Stimulated activated CD4-positive, alpha-beta T cell treated with anti-CD3 and anti-CD28 coated beads, Interleukin-12 subunit alpha, Interleukin-12 subunit beta, amount 100 ng/mL, for 24 hours (primary cell): ENCODE measurements around the gene NBEA.
"Not testable (repeated sequence)": the region's sequence is repeated elsewhere in the genome, so short reads cannot be mapped to it uniquely, and the experiment has no call there.

Experiments used
- DNase-seq, 2 experiments: peaks; one replicate each; pipeline ENCODE4 v3.0.0-alpha.2; 2020; ENCODE audit warnings: low read depth in 2 of 2

NBEA gene

DNA sequence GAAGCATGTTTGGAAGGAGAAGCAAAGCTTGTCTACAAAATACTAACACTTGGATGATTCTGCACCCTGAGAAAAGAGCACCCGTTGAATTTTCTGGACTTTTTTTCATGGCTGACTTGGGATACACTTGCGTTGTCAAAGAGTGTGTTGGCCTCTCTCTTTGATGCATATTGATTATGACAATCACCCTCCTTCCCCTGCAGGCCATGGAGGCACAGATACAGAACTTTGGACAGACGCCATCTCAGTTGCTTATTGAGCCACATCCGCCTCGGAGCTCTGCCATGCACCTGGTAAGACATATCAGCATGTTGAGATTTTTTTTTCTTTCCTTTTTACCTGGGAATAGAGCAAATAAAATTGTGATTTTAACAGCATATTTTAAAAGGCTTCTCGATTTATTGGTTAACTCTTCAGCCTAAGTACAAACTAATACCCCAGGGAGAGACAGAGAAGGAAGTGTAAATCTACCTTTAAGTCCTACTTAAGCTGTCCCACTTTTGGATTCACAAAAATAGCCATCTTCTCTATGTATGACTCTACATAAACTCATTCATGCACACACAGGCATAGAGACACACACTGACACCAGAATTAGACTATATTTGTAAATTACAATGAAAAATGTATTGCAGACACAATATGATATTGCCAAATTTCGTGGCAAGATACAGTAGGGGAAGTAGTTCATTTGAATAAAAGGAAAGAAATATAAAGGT lies 704.1 kb downstream of the NBEA start:
- DNase-seq, result no peak

DNA sequence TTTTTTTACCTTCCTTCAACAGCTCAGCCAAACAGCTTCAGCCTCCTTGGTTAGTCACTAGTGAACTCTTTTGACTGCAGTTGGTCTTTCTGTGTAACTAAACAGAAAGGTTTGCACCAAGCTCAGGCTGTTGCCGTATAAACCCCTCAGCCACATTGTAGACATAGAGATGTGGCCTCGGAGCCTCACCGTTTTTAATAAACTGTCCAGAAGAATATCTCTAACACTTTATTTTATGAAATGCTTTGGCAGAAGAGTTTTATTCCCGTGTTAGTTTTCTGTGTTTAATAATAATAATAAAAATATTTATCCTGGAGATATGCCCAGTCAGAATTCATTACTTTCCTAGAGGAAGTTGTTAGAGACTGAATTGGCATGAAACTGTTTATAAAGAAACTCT lies 706.1 kb downstream of the NBEA start:
- DNase-seq, result no peak

GRCh38 chr13:35649162-35649561 lies 707.1 kb downstream of the NBEA start:
- DNase-seq, result no peak

- no peak for DNase-seq
Measured at GRCh38 chr13:35659796-35660195, 717.7 kb downstream of the NBEA start.

DNA sequence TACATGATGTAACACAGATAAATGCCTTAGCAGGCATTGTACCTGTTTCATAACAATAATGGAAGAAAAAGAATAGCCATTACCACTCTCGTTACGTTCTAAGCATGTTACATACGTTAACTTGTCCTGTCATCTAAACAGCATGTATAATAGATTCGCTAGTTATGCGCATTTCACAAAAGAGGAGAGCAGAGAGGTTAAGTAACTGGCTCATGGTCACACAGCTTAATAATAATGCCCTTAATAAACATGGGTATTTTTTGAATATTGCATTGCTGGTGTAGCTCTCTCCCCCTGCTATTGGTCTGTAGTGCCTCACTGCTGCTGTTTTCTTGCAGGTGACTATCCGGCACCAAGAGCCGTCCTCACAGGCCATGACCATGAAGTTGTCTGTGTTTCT lies 722.7 kb downstream of the NBEA start:
- DNase-seq, result no peak

GRCh38 chr13:35669321-35669720 lies 727.3 kb downstream of the NBEA start:
- DNase-seq, result no peak

- no peak for DNase-seq
Measured at GRCh38 chr13:35672611-35673010, 730.5 kb downstream of the NBEA start.

DNA sequence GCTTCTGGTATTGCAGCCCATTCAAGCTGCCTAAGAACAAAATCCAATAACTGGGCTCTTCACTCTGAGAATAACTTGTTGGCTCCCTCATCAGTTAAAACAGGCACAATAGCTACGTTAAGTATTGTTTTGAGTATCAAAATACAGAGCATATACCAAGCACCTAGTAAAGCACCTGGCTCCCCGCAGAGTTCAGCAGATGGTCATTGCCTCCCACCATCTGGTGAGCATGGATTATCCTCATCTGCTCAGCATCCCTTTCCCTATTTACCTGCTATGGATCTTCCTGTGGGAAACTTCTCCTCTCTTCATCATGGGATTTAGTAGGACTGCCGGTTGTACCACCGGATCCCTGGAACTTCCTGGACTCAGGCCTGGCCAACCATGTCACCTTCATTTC lies 733.6 kb downstream of the NBEA start:
- DNase-seq, result no peak

DNA sequence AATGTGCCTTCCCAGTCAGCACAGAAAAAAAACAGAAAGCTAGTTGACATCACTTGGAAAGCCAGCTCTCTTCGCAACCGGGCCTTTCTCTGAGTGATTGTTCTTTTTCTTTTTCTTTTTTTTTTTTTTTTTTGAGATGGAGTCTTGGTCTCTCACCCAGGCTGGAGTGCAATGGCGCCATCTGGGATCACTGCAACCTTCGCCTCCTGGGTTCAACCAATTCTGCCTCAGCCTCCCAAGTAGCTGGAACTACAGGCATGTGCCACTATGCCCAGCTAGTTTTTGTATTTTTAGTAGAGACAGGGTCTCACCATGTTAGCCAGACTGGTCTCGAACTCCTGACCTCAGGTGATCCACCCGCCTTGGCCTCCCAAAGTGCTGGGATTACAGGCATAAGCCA lies 735.8 kb downstream of the NBEA start:
- not testable (repeated sequence) for DNase-seq

- no peak for DNase-seq
Measured at GRCh38 chr13:35681685-35682084, 739.6 kb downstream of the NBEA start.

DNA sequence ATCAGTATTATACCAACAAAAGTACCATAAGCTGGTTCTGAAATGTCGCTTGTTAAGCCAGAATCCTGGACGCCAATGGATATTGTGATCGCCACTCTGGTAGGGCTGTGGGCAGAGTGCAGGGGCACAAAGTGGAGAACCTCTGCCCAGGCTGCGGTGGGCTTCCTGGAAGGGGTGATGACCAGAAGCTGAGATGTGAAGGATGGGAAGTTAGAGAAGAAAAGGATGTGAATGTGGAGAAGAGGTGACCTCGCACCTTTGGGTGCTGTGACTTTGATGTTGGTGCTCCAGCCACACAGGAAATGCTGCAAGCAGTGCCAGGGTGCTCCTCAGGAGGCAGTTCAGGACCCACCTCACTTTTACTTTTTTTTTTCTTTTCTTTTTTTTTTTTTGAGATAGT lies 742.4 kb downstream of the NBEA start:
- DNase-seq, result no peak

DNA sequence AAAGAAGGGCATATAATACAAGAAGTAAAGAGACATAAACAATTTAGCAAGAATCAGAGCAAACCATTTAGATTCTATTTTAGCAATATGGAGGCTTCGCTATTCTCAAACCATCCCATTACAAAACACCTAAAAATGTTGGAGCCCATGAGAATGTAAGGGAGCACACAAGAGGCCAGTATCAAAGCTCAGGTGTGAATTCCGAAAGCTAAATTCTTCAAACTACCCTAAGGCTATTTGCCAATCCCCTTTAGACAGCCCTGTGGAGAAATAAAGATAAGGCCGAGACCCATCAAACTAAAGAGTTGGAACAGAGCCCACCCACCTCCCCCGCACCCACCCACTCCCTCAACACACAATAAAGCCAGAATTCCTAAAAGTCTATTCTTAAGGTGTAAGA lies 745.3 kb downstream of the NBEA start:
- no peak for DNase-seq

GRCh38 chr13:35690581-35691207 lies 748.6 kb downstream of the NBEA start:
- DNase-seq, result no peak

- DNase-seq, result no peak
Measured at GRCh38 chr13:35693134-35693784, 751.2 kb downstream of the NBEA start.

DNA sequence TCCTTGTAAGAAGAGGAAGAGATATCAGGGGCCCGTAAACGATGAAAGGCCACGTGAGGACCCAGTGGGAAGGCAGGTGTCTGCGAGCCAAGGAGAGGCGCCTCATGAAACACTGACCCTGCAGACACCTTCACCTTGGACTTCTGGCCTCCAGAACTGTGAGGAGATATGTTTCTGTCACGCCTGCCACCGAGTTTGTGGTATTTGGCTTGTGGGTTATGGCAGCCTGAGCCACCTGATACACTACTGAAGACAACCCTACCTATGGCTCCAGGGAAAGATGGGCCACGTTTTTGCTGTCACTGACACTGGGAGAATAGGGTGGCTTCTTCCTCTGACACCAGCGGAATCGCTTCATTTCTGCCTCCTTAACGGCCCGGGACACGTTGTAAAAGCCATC lies 752.0 kb downstream of the NBEA start:
- DNase-seq, result no peak

DNA sequence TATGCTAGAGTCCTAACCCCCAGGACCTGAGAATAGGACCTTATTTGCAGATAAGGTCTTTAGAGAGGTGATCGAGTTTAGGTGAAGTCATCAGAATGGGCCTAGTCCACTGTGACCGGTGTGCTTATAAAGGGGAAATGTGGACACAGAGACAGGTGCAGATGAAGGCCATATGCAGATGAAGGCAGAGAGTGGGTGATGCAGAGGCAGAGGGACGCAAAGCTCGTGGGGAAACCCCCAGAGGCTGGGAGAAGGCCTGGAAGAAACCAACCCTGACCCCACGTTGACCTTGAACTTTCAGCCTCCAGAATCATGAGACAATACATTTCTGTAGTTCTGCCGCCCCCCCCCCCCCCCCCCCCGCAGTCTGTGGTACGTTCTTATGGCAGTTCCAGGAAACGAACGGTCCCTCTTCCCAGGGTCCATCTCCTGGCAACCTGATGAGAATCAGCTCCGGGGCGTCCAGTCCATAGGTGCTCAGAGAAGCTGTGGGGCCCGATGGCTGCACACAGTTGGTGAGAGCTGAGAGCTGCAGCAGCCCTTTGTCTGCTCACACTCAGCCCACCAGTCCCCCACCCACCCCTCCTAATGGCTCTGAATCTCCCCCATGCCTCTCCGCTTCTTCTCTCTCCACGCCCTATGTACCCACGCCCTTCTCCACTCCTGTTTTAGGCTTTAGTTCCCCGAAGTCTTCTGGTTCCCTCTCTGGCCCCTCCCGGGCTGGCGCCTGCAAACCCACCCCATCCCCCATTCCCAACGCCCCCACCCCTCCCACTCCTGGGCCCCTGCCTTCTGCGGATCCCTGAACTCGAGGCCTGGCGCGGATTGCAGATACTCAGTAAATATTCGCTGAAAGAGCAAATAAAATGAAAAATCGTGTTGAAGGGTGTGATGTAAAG lies 752.7 kb downstream of the NBEA start:
- no peak for DNase-seq

- DNase-seq, result no peak
Measured at GRCh38 chr13:35695448-35695770, 753.3 kb downstream of the NBEA start.

- no peak for DNase-seq
Measured at GRCh38 chr13:35697186-35697730, 755.2 kb downstream of the NBEA start.

- no peak for DNase-seq
Measured at GRCh38 chr13:35698911-35699576, 757.0 kb downstream of the NBEA start.

GRCh38 chr13:35699825-35700510 lies 757.9 kb downstream of the NBEA start:
- DNase-seq, result no peak

- no peak for DNase-seq
Measured at GRCh38 chr13:35700671-35701070, 758.6 kb downstream of the NBEA start.
